Uterus (tissue), 2 donors: ENCODE data around the gene ARHGEF4.

Experiments
- POLR2A ChIP-seq, 2 donors: fragments of 450-650 bp; IDR thresholded peaks; one replicate each; pipeline ENCODE4 v1.6.1; 2016; ENCODE audit warnings: antibody characterized with exemption in 2 of 2, mild to moderate bottlenecking in 1 of 2, moderate library complexity in 1 of 2
- TF ChIP-seq, protein P1 (sequence below), 4 experiments: fragments of 200-600 bp in 2 of 4; fragments of 450-650 bp in 2 of 4; sonication (generic) in 2 of 4; IDR thresholded peaks; one replicate each; pipeline ENCODE4 v1.5.1; 2016 to 2019; ENCODE audit warnings: antibody characterized with exemption in 4 of 4, mild to moderate bottlenecking in 2 of 4, moderate library complexity in 1 of 4

DNA sequence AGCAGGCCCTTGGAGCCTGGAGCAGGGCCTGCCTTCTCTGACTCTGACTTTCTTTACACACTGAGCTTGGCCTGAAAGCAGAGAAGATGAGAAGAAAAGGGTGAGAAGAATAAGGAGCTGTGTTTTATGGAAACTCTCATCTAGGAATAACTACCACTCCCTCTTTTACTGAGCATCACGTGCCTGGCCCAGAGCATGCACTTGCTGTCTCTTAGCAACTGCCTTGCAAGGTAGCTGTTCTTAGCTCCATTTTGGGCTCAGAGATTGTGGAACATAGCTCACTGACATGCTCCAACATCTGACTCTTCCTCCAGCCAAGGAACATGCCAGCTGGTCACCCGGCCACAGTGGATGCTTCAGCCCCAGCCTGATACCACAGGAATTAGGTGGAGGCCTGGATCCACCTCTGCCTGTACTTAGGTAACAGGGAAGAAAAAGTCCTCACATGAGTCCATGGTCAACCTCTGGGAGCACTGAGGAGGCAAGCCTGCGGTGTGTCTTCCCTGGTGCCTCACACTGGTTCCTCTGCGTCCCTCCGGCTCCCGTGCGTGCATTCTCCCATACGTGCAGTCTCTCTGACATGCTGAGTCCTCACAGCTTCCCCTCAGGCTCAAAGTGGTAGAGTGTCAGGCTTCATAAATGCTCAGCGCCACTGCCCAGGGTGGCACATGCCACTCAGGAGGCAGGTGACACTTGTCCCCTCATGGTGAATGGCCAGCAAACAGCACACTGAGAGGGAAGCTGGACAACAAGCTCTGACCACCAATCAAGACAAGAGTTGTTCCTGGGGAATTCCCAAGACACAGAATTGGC lies 45.7 kb upstream of the ARHGEF4 start:
- TF ChIP-seq, protein P1, sequence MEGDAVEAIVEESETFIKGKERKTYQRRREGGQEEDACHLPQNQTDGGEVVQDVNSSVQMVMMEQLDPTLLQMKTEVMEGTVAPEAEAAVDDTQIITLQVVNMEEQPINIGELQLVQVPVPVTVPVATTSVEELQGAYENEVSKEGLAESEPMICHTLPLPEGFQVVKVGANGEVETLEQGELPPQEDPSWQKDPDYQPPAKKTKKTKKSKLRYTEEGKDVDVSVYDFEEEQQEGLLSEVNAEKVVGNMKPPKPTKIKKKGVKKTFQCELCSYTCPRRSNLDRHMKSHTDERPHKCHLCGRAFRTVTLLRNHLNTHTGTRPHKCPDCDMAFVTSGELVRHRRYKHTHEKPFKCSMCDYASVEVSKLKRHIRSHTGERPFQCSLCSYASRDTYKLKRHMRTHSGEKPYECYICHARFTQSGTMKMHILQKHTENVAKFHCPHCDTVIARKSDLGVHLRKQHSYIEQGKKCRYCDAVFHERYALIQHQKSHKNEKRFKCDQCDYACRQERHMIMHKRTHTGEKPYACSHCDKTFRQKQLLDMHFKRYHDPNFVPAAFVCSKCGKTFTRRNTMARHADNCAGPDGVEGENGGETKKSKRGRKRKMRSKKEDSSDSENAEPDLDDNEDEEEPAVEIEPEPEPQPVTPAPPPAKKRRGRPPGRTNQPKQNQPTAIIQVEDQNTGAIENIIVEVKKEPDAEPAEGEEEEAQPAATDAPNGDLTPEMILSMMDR (IDR thresholded peaks at IDR 0.05): no peak
- no peak for TF ChIP-seq POLR2A (IDR thresholded peaks at IDR 0.05)
